SK-N-SH (cell line): ENCODE data around the gene DCTD. TPM values are rescaled to one million over a fixed set of nuclear protein-coding genes. Genes with fewer than 3 reads are reported as not detected.

Experiments
- CTCF ChIA-PET: fragments of 300-600, 350-600 bp; formaldehyde crosslinking; extraction: SDS; loops from one replicate; lab custom pipeline; 2021; lab: Yijun Ruan, JAX
- POLR2A ChIA-PET: fragments of 350-600 bp; sonication (Branson Sonifier 250); formaldehyde crosslinking; extraction: SDS; loops from one replicate; lab custom pipeline; 2020; ENCODE audit warnings: antibody characterized with exemption, inconsistent platforms; lab: Yijun Ruan, JAX
- DNase-seq: peaks from one replicate; pipeline ENCODE4 v3.0.0; 2012
- H2AFZ ChIP-seq: fragments of 200-600 bp; sonication (generic); 2 replicates; pipeline ENCODE4 v1.8.1; 2016; ENCODE audit warnings: antibody characterized with exemption, mild to moderate bottlenecking, low read depth
- H3F3A ChIP-seq: fragments of 200-600 bp; sonication (generic); replicated peaks from 2 replicates; pipeline ENCODE3; 2016; ENCODE audit warnings: antibody characterized with exemption, mild to moderate bottlenecking; ENCODE audit not compliant: insufficient read depth
- H3K27ac ChIP-seq, 2 experiments: fragments of 200-500 bp in 1 of 2; fragments of 200-600 bp in 1 of 2; sonication (Bioruptor generic) in 1 of 2; sonication (generic), shearing (Covaris generic) in 1 of 2; 2 replicates each; pipeline versions ENCODE4 v1.5.1 to v1.6.1; 2014 to 2016; ENCODE audit warnings: low read depth in 2 of 2, inconsistent platforms in 1 of 2, low read length in 1 of 2, mild to moderate bottlenecking in 1 of 2, mixed read lengths in 1 of 2
- H3K27me3 ChIP-seq: fragments of 200-600 bp; sonication (generic), shearing (Covaris generic); 2 replicates; pipeline ENCODE4 v1.6.1; 2016; ENCODE audit warnings: mixed run types; ENCODE audit not compliant: insufficient read depth
- H3K36me3 ChIP-seq, 2 experiments: fragments of 200-500 bp in 1 of 2; fragments of 200-600 bp in 1 of 2; sonication (Bioruptor generic) in 1 of 2; sonication (generic) in 1 of 2; replicated peaks in 1 of 2; 2 replicates each; pipeline versions ENCODE3 to v1.5.1; 2014 to 2016; ENCODE audit warnings: low read length in 1 of 2, mild to moderate bottlenecking in 1 of 2; ENCODE audit not compliant: insufficient read depth in 2 of 2, control insufficient read depth in 1 of 2
- H3K4me1 ChIP-seq, 2 experiments: fragments of 200-500 bp in 1 of 2; fragments of 200-600 bp in 1 of 2; sonication (Bioruptor generic) in 1 of 2; sonication (generic), shearing (Covaris generic) in 1 of 2; 2 replicates each; pipeline versions ENCODE4 v1.5.1 to v1.6.1; 2014 to 2016; ENCODE audit warnings: low read depth in 1 of 2, low read length in 1 of 2, mixed run types in 1 of 2; ENCODE audit not compliant: insufficient read depth in 2 of 2, control insufficient read depth in 1 of 2
- H3K4me2 ChIP-seq: fragments of 200-600 bp; sonication (generic), shearing (Covaris generic); 2 replicates; pipeline ENCODE4 v1.6.1; 2017; ENCODE audit warnings: mixed run types
- H3K4me3 ChIP-seq, 2 experiments: fragments of 200-500 bp in 1 of 2; fragments of 200-600 bp in 1 of 2; sonication (Bioruptor generic) in 1 of 2; sonication (generic), shearing (Covaris generic) in 1 of 2; 2 replicates each; pipeline versions ENCODE4 v1.5.1 to v1.8.1; 2014 to 2016; ENCODE audit warnings: low read depth in 2 of 2, inconsistent platforms in 1 of 2, low read length in 1 of 2, mild to moderate bottlenecking in 1 of 2, mixed read lengths in 1 of 2, moderate library complexity in 1 of 2
- H3K79me2 ChIP-seq: fragments of 200-600 bp; sonication (generic); 2 replicates; pipeline ENCODE4 v1.8.1; 2017; ENCODE audit warnings: mild to moderate bottlenecking; ENCODE audit not compliant: insufficient read depth
- H3K9ac ChIP-seq: fragments of 200-600 bp; sonication (generic); 2 replicates; pipeline ENCODE4 v1.6.1; 2017; ENCODE audit warnings: mixed run types
- H3K9me2 ChIP-seq: fragments of 200-600 bp; sonication (generic); 2 replicates; pipeline ENCODE4 v1.6.1; 2017; ENCODE audit warnings: mixed run types
- H3K9me3 ChIP-seq: fragments of 200-600 bp; sonication (generic); 2 replicates; pipeline ENCODE4 v1.6.1; 2017; ENCODE audit warnings: mixed run types, mild to moderate bottlenecking, moderate library complexity
- H4K20me1 ChIP-seq: fragments of 200-600 bp; sonication (generic); 2 replicates; pipeline ENCODE4 v1.6.1; 2017; ENCODE audit warnings: mild to moderate bottlenecking, mixed run types; ENCODE audit not compliant: insufficient read depth
- EP300 ChIP-seq, 2 experiments: IDR thresholded peaks; 2 replicates each; pipeline versions ENCODE4 v1.4.0 to v1.6.1; 2012; ENCODE audit warnings: borderline replicate concordance in 1 of 2, low read depth in 1 of 2, low read length in 1 of 2
- FOSL2 ChIP-seq: IDR thresholded peaks from 2 replicates; pipeline ENCODE4 v1.4.0; 2012; ENCODE audit warnings: low read depth, mild to moderate bottlenecking, moderate library complexity, borderline replicate concordance
- FOXJ3 ChIP-seq: sonication (generic); formaldehyde crosslinking; IDR thresholded peaks from 2 replicates; pipeline ENCODE4 v1.5.1; 2020; ENCODE audit warnings: mild to moderate bottlenecking, missing genetic modification reagents
- GATA2 ChIP-seq: sonication (generic); formaldehyde crosslinking; IDR thresholded peaks from 2 replicates; pipeline ENCODE4 v1.5.0; 2020; ENCODE audit warnings: mild to moderate bottlenecking, missing genetic modification reagents
- JUND ChIP-seq: IDR thresholded peaks from 2 replicates; pipeline ENCODE4 v1.4.0; 2012
- MXI1 ChIP-seq: IDR thresholded peaks from 2 replicates; pipeline ENCODE4 v1.6.1; 2012; ENCODE audit warnings: mild to moderate bottlenecking, low read depth, low read length, improper control_type of control experiment
- NFIC ChIP-seq: IDR thresholded peaks from 2 replicates; pipeline ENCODE4 v1.4.0; 2012; ENCODE audit warnings: borderline replicate concordance
- POLR2AphosphoS5 ChIP-seq: IDR thresholded peaks from 2 replicates; pipeline ENCODE4 v1.6.1; 2012; ENCODE audit warnings: low read depth, low read length
- RAD21 ChIP-seq: IDR thresholded peaks from 2 replicates; pipeline ENCODE4 v1.6.1; 2012; ENCODE audit warnings: mild to moderate bottlenecking, low read length
- RCOR1 ChIP-seq: fragments of 150-350 bp; IDR thresholded peaks from 2 replicates; pipeline ENCODE4 v1.6.1; 2017; ENCODE audit warnings: antibody characterized with exemption, low read length
- SIN3A ChIP-seq: IDR thresholded peaks from 2 replicates; pipeline ENCODE4 v1.6.1; 2012; ENCODE audit warnings: low read depth, mild to moderate bottlenecking, low read length, moderate library complexity, borderline replicate concordance
- TEAD4 ChIP-seq: IDR thresholded peaks from 2 replicates; pipeline ENCODE4 v1.4.0; 2012; ENCODE audit warnings: mild to moderate bottlenecking, borderline replicate concordance; ENCODE audit not compliant: insufficient read depth
- YY1 ChIP-seq: IDR thresholded peaks from 2 replicates; pipeline ENCODE4 v1.4.0; 2012; ENCODE audit warnings: low read depth, mild to moderate bottlenecking
- WGBS: methylation state at CpG from one replicate; pipeline ENCODE4 v1.1.6; 2017; ENCODE audit warnings: low lambda C conversion rate; 5-methylcytosine and 5-hydroxymethylcytosine counted together
- polyA plus RNA-seq, 3 experiments: library from polyadenylated mRNA; depleted of rRNA; stranded (reverse); fragments of >200 nt; gene quantifications; 2 replicates each; pipeline ENCODE4 v1.2.3, GENCODE V29; 2012
- TF ChIP-seq, protein P1 (sequence below): IDR thresholded peaks from 2 replicates; pipeline ENCODE4; 2012
- TF ChIP-seq, protein P2 (sequence below): IDR thresholded peaks from 2 replicates; pipeline ENCODE4 v1.4.0; 2012; ENCODE audit warnings: low read depth, borderline replicate concordance
- TF ChIP-seq, protein P3 (sequence below): fragments of 200-600 bp; sonication (generic); IDR thresholded peaks from 2 replicates; pipeline ENCODE4 v1.6.1; 2017; ENCODE audit warnings: antibody characterized with exemption, mild to moderate bottlenecking, moderate library complexity
- TF ChIP-seq, protein P4 (sequence below): IDR thresholded peaks from 2 replicates; pipeline ENCODE4 v1.4.0; 2012; ENCODE audit warnings: low read depth
- TF ChIP-seq, protein P5 (sequence below): fragments of 150-350 bp; IDR thresholded peaks from 2 replicates; pipeline ENCODE4 v1.6.1; 2017; ENCODE audit warnings: antibody characterized with exemption, low read length, low read depth, borderline replicate concordance
- TF ChIP-seq, protein P6 (sequence below): fragments of 150-350 bp; IDR thresholded peaks from 2 replicates; pipeline ENCODE4 v1.6.1; 2016; ENCODE audit warnings: mild to moderate bottlenecking, low read depth, low read length

Gene DCTD
- polyA plus RNA-seq, 1 of the 3 experiments (the other 2 are of a cell fraction) = 123 TPM

DNA sequence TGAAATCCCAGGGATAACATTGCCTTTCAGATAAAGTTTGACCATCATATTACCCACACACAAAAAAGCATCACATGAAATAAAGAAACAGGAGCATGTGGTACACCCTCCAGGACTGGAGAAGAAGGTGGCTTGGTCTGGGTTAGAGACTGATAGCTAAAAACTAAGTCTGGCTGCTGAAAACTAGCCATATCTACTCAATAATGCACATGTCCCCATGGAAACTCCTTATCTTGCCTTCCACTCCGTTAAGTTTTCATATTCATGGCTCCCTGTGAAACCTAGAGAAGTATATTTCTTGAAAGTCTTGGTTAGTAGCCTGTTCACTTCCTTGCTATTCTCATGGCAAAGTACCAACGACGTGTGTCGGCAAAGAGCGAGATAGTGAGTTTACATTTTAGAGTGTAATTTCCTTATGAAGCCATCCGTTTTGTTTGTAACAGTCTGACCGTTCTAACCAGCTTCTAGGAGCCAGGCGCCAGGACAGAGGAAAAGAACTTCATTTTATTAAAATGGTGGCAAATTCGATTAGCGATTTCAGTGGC is 6.7 kb upstream of the DCTD start:
- CTCF ChIA-PET = interaction anchor here (1.2 to 7.1 kb wide), 5 partner anchors 15 to 433 kb away, joined by 3 to 56 read pairs (median 6); no protein-coding TSS in a partner anchor

More for the DNA sequence above, 6.7 kb upstream of the DCTD start:
- no peak for DNase-seq
- H3K4me2 ChIP-seq = no peak overlapping the region
- H3F3A ChIP-seq = peaks cover 9% of the 10 kb centered on the region
- H3K9ac ChIP-seq = no peak overlapping the region
- TF ChIP-seq NFIC (no peak), FOXJ3 (CRISPR knock-in tag) (no peak), RAD21 (no peak), SIN3A (no peak), MXI1 (no peak), RCOR1 (no peak), YY1 (no peak), EP300 (IDR thresholded peaks at IDR 0.05; ENCODE audit: borderline replicate concordance in 1 of 2, low read depth in 1 of 2, low read length in 1 of 2) (no peak), FOSL2 (no peak), JUND (no peak), GATA2 (CRISPR knock-in tag) (no peak), POLR2AphosphoS5 (no peak), TEAD4 (no peak)
- TF ChIP-seq, protein P1, sequence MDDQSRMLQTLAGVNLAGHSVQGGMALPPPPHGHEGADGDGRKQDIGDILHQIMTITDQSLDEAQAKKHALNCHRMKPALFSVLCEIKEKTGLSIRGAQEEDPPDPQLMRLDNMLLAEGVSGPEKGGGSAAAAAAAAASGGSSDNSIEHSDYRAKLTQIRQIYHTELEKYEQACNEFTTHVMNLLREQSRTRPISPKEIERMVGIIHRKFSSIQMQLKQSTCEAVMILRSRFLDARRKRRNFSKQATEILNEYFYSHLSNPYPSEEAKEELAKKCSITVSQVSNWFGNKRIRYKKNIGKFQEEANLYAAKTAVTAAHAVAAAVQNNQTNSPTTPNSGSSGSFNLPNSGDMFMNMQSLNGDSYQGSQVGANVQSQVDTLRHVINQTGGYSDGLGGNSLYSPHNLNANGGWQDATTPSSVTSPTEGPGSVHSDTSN = no peak
- TF ChIP-seq, protein P2, sequence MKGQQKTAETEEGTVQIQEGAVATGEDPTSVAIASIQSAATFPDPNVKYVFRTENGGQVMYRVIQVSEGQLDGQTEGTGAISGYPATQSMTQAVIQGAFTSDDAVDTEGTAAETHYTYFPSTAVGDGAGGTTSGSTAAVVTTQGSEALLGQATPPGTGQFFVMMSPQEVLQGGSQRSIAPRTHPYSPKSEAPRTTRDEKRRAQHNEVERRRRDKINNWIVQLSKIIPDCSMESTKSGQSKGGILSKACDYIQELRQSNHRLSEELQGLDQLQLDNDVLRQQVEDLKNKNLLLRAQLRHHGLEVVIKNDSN = no peak
- TF ChIP-seq, protein P3, sequence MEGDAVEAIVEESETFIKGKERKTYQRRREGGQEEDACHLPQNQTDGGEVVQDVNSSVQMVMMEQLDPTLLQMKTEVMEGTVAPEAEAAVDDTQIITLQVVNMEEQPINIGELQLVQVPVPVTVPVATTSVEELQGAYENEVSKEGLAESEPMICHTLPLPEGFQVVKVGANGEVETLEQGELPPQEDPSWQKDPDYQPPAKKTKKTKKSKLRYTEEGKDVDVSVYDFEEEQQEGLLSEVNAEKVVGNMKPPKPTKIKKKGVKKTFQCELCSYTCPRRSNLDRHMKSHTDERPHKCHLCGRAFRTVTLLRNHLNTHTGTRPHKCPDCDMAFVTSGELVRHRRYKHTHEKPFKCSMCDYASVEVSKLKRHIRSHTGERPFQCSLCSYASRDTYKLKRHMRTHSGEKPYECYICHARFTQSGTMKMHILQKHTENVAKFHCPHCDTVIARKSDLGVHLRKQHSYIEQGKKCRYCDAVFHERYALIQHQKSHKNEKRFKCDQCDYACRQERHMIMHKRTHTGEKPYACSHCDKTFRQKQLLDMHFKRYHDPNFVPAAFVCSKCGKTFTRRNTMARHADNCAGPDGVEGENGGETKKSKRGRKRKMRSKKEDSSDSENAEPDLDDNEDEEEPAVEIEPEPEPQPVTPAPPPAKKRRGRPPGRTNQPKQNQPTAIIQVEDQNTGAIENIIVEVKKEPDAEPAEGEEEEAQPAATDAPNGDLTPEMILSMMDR = no peak
- TF ChIP-seq, protein P4, sequence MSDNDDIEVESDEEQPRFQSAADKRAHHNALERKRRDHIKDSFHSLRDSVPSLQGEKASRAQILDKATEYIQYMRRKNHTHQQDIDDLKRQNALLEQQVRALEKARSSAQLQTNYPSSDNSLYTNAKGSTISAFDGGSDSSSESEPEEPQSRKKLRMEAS = no peak
- TF ChIP-seq, protein P5, sequence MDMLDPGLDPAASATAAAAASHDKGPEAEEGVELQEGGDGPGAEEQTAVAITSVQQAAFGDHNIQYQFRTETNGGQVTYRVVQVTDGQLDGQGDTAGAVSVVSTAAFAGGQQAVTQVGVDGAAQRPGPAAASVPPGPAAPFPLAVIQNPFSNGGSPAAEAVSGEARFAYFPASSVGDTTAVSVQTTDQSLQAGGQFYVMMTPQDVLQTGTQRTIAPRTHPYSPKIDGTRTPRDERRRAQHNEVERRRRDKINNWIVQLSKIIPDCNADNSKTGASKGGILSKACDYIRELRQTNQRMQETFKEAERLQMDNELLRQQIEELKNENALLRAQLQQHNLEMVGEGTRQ = no peak
- TF ChIP-seq, protein P6, sequence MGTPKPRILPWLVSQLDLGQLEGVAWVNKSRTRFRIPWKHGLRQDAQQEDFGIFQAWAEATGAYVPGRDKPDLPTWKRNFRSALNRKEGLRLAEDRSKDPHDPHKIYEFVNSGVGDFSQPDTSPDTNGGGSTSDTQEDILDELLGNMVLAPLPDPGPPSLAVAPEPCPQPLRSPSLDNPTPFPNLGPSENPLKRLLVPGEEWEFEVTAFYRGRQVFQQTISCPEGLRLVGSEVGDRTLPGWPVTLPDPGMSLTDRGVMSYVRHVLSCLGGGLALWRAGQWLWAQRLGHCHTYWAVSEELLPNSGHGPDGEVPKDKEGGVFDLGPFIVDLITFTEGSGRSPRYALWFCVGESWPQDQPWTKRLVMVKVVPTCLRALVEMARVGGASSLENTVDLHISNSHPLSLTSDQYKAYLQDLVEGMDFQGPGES = no peak
- no peaks in the 10 kb centered on the region for H3K36me3 ChIP-seq
- no peak overlapping the region for H2AFZ ChIP-seq
- no peaks in the 10 kb centered on the region for H3K79me2 ChIP-seq
- H3K4me3 ChIP-seq = no peak overlapping the region
- H4K20me1 ChIP-seq = no peaks in the 10 kb centered on the region
- H3K27me3 ChIP-seq = no peaks in the 10 kb centered on the region
- WGBS = 89% methylated on average over 10 of the region's 10 CpGs
- H3K9me3 ChIP-seq = no peaks in the 10 kb centered on the region
- POLR2A ChIA-PET = no interaction called here
- no peak overlapping the region for H3K27ac ChIP-seq
- H3K9me2 ChIP-seq = no peaks in the 10 kb centered on the region
- H3K4me1 ChIP-seq = no peaks in the 10 kb centered on the region; a peak in 1 of 4 replicates
